Measurements from ENCODE around the gene APOL3. TPM values are rescaled to one million over a fixed set of nuclear protein-coding genes. Genes with fewer than 3 reads are reported as not detected.
"Not testable (repeated sequence)": the region's sequence is repeated elsewhere in the genome, so short reads cannot be mapped to it uniquely, and the experiment has no call there.

APOL3 gene
- total RNA-seq, 1 donor: 13.8 TPM

- Histone ChIP-seq H4K20me1 (ENCODE audit: insufficient read depth, low read length) (no peaks in the 10 kb centered on the region), H3K4me1 (ENCODE audit: insufficient read depth, low read length) (no peaks in the 10 kb centered on the region), H3K27ac (ENCODE audit: low read depth, low read length) (no peak overlapping the region), H3K4me3 (ENCODE audit: insufficient read depth, low read length) (no peak overlapping the region), H3K27me3 (ENCODE audit: insufficient read depth, low read length) (peaks cover 9% of the 10 kb centered on the region), H3K4me2 (ENCODE audit: insufficient read depth, low read length) (no peak overlapping the region), H2AFZ (ENCODE audit: low read length) (no peak overlapping the region), H3K9me3 (ENCODE audit: low read depth, low read length) (no peaks in the 10 kb centered on the region), H3K79me2 (ENCODE audit: insufficient read depth, low read length) (no peaks in the 10 kb centered on the region), H3K36me3 (ENCODE audit: insufficient read depth, low read length) (no peaks in the 10 kb centered on the region)
- no peak for DNase-seq (ENCODE audit: insufficient read length, low spot score, missing footprints)
- no peak for TF ChIP-seq CTCF (IDR thresholded peaks at IDR 0.05; ENCODE audit: extremely low read depth, low read depth, low read length)
These were observed 47.7 kb upstream of the APOL3 start for GRCh38 chr22:36208162-36208765.

GRCh38 chr22:36206255-36206654, 45.7 kb upstream of the APOL3 start:
- Histone ChIP-seq H3K4me3 (ENCODE audit: insufficient read depth, low read length) (no peak overlapping the region), H3K4me1 (ENCODE audit: insufficient read depth, low read length) (no peaks in the 10 kb centered on the region), H3K36me3 (ENCODE audit: insufficient read depth, low read length) (no peaks in the 10 kb centered on the region), H3K27me3 (ENCODE audit: insufficient read depth, low read length) (no peaks in the 10 kb centered on the region), H3K79me2 (ENCODE audit: insufficient read depth, low read length) (no peaks in the 10 kb centered on the region), H3K27ac (ENCODE audit: low read depth, low read length) (no peak overlapping the region), H2AFZ (ENCODE audit: low read length) (no peak overlapping the region), H4K20me1 (ENCODE audit: insufficient read depth, low read length) (no peaks in the 10 kb centered on the region), H3K4me2 (ENCODE audit: insufficient read depth, low read length) (no peak overlapping the region), H3K9me3 (ENCODE audit: low read depth, low read length) (no peaks in the 10 kb centered on the region)
- no peak for DNase-seq (ENCODE audit: insufficient read length, low spot score, missing footprints)
- TF ChIP-seq CTCF (IDR thresholded peaks at IDR 0.05; ENCODE audit: extremely low read depth, low read depth, low read length): no peak

- H3K4me1 ChIP-seq (ENCODE audit: insufficient read depth, low read length); H3K36me3 ChIP-seq (ENCODE audit: insufficient read depth, low read length); H3K4me2 ChIP-seq (ENCODE audit: insufficient read depth, low read length); H3K4me3 ChIP-seq (ENCODE audit: insufficient read depth, low read length); H3K27me3 ChIP-seq (ENCODE audit: insufficient read depth, low read length); DNase-seq (ENCODE audit: insufficient read length, low spot score, missing footprints); H3K9me3 ChIP-seq (ENCODE audit: low read depth, low read length); H3K27ac ChIP-seq (ENCODE audit: low read depth, low read length); H2AFZ ChIP-seq (ENCODE audit: low read length); H4K20me1 ChIP-seq (ENCODE audit: insufficient read depth, low read length); H3K79me2 ChIP-seq (ENCODE audit: insufficient read depth, low read length): not testable (repeated sequence)
These were observed 45.0 kb upstream of the APOL3 start for GRCh38 chr22:36205573-36205972.

- no peak for DNase-seq (ENCODE audit: insufficient read length, low spot score, missing footprints)
- H2AFZ ChIP-seq (ENCODE audit: low read length): no peak overlapping the region
- H3K4me2 ChIP-seq (ENCODE audit: insufficient read depth, low read length): no peak overlapping the region
- H3K9me3 ChIP-seq (ENCODE audit: low read depth, low read length): no peaks in the 10 kb centered on the region
- no peaks in the 10 kb centered on the region for H3K27me3 ChIP-seq (ENCODE audit: insufficient read depth, low read length)
- no peaks in the 10 kb centered on the region for H3K4me1 ChIP-seq (ENCODE audit: insufficient read depth, low read length)
- no peak for TF ChIP-seq CTCF (IDR thresholded peaks at IDR 0.05; ENCODE audit: extremely low read depth, low read depth, low read length)
- H3K79me2 ChIP-seq (ENCODE audit: insufficient read depth, low read length): no peaks in the 10 kb centered on the region
- H4K20me1 ChIP-seq (ENCODE audit: insufficient read depth, low read length): no peaks in the 10 kb centered on the region
- H3K4me3 ChIP-seq (ENCODE audit: insufficient read depth, low read length): no peak overlapping the region
- no peaks in the 10 kb centered on the region for H3K36me3 ChIP-seq (ENCODE audit: insufficient read depth, low read length)
- no peak overlapping the region for H3K27ac ChIP-seq (ENCODE audit: low read depth, low read length)
These were observed 44.1 kb upstream of the APOL3 start for GRCh38 chr22:36204632-36205015.
